GM12878 (cell line): ENCODE data around the gene INHBC. TPM values are rescaled to one million over a fixed set of nuclear protein-coding genes. Genes with fewer than 3 reads are reported as not detected.
A peak's percentile ranks its signal among the peaks of the same experiment; 100 is the strongest.

Experiments
- ATAC-seq: fragments of 200-7000 bp; cut with Tn5 transposase; 3 replicates; pipeline ENCODE4 v1.9.1; 2020; ENCODE audit warnings: mild to moderate bottlenecking, moderate library complexity
- BruUV-seq: library from RNA; stranded (reverse); fragments of 400-500 nt; replicated peaks from 2 replicates; lab custom pipeline; 2021; lab: Mats Ljungman, UMichigan
- CTCF ChIA-PET: fragments of 300-600 bp; sonication (Branson Sonifier 250); formaldehyde crosslinking; extraction: SDS; loops from one replicate; lab custom pipeline; 2021; ENCODE audit warnings: inconsistent platforms; lab: Yijun Ruan, JAX
- POLR2A ChIA-PET: fragments of 350-600 bp; formaldehyde crosslinking; extraction: SDS; loops from one replicate; lab custom pipeline; 2021; ENCODE audit warnings: inconsistent platforms; lab: Charles Lee
- RAD21 ChIA-PET: fragments of 300-600 bp; sonication (Branson Sonifier 250); formaldehyde crosslinking; loops from one replicate; lab custom pipeline; 2023; ENCODE audit warnings: antibody characterized with exemption; ENCODE audit not compliant: unreplicated experiment; lab: Charles Lee
- SMC1A ChIA-PET: fragments of 300-600 bp; sonication (Branson Sonifier 250); formaldehyde crosslinking; loops from one replicate; lab custom pipeline; 2023; ENCODE audit not compliant: unreplicated experiment, uncharacterized antibody; lab: Charles Lee
- DNase-seq: peaks from one replicate; pipeline ENCODE4 v3.0.0-alpha.2; 2011; ENCODE audit warnings: low read depth, low spot score
- FAIRE-seq: peaks from 3 replicates; lab custom pipeline; 2011; peaks lifted over from hg19 to GRCh38; lab: Jason Lieb, UNC
- H2AFZ ChIP-seq: 2 replicates; pipeline ENCODE4 v1.6.0; 2011; ENCODE audit warnings: low read depth, low read length, control low read depth; ENCODE audit not compliant: control insufficient read depth
- H3K27ac ChIP-seq: 2 replicates; pipeline ENCODE4 v1.5.1; 2011; ENCODE audit warnings: control low read depth; ENCODE audit not compliant: control insufficient read depth, insufficient read depth
- H3K27me3 ChIP-seq, 2 experiments: replicated peaks in 1 of 2; 2 replicates each; pipeline versions ENCODE4 v1.6.0 to v1.6.1; 2011; ENCODE audit warnings: low read length in 1 of 2; ENCODE audit not compliant: control insufficient read depth in 2 of 2, insufficient read depth in 2 of 2
- H3K36me3 ChIP-seq, 2 experiments: 2 replicates each; pipeline ENCODE4 v1.5.1; 2011; ENCODE audit warnings: low read length in 1 of 2; ENCODE audit not compliant: control insufficient read depth in 2 of 2, insufficient read depth in 2 of 2
- H3K4me1 ChIP-seq: 2 replicates; pipeline ENCODE4 v1.6.1; 2011; ENCODE audit warnings: mild to moderate bottlenecking, low read length, moderate library complexity, mixed read lengths; ENCODE audit not compliant: control insufficient read depth, insufficient read depth
- H3K4me2 ChIP-seq: 2 replicates; pipeline ENCODE4 v1.6.0; 2011; ENCODE audit warnings: control low read depth; ENCODE audit not compliant: control insufficient read depth, insufficient read depth
- H3K4me3 ChIP-seq: fragments of 200-600 bp; sonication (generic); 2 replicates; pipeline ENCODE4 v1.5.1; 2016
- H3K79me2 ChIP-seq: 2 replicates; pipeline ENCODE4 v1.6.0; 2011; ENCODE audit warnings: low read length; ENCODE audit not compliant: control insufficient read depth, insufficient read depth
- H3K9ac ChIP-seq: 2 replicates; pipeline ENCODE4 v1.8.0; 2011; ENCODE audit warnings: low read length, control low read depth, mixed read lengths; ENCODE audit not compliant: control insufficient read depth, insufficient read depth
- H3K9me3 ChIP-seq: replicated peaks from 3 replicates; pipeline ENCODE4 v1.5.1; 2011; ENCODE audit warnings: mild to moderate bottlenecking, low read length; ENCODE audit not compliant: control insufficient read depth, insufficient read depth
- H4K20me1 ChIP-seq: 2 replicates; pipeline ENCODE4 v1.6.0; 2011; ENCODE audit not compliant: control insufficient read depth, insufficient read depth
- BCL3 ChIP-seq: IDR thresholded peaks from 2 replicates; pipeline ENCODE4 v1.6.1; 2011; ENCODE audit warnings: borderline replicate concordance, low read depth, mild to moderate bottlenecking, moderate library complexity, low read length; ENCODE audit not compliant: insufficient read depth, poor library complexity, severe bottlenecking
- CREM ChIP-seq: IDR thresholded peaks from 2 replicates; pipeline ENCODE4 v1.6.1; 2014; ENCODE audit warnings: antibody characterized with exemption, low read depth
- EED ChIP-seq: sonication (generic); IDR thresholded peaks from 2 replicates; pipeline ENCODE4 v1.6.1; 2016; ENCODE audit warnings: antibody characterized with exemption, low read depth
- PAX5 ChIP-seq: IDR thresholded peaks from 2 replicates; pipeline ENCODE4 v1.6.1; 2011; ENCODE audit warnings: low read depth, low read length, borderline replicate concordance
- POLR2A ChIP-seq: IDR thresholded peaks from 2 replicates; pipeline ENCODE4 v1.6.1; 2011; ENCODE audit warnings: low read depth, mild to moderate bottlenecking, low read length
- STAT1 ChIP-seq: fragments of 450-650 bp; conservative IDR thresholded peaks from 2 replicates; pipeline ENCODE4 v1.6.1; 2014; ENCODE audit warnings: antibody characterized with exemption, mild to moderate bottlenecking
- WGBS: methylation state at CpG from one replicate; pipeline ENCODE4 v1.1.6; 2016; ENCODE audit warnings: low lambda C conversion rate; ENCODE audit not compliant: insufficient replicate concordance, insufficient coverage; ENCODE audit errors: missing lambda C conversion rate; 5-methylcytosine and 5-hydroxymethylcytosine counted together
- in situ Hi-C: fragments of 300-500 bp; cut with MboI; formaldehyde crosslinking; loops from 9 replicates; pipeline ENCODE4 v1.14.3; 2018; ENCODE audit warnings: mixed read lengths
- intact Hi-C: fragments of 100-400 bp; cut with micrococcal nuclease; formaldehyde crosslinking; loops from one replicate; pipeline ENCODE4 v1.14.2; 2022; ENCODE audit not compliant: unreplicated experiment
- polyA plus RNA-seq, 11 experiments: library from polyadenylated mRNA; depleted of rRNA in 4 of 11; unstranded in 6 of 11; stranded (reverse) in 5 of 11; fragments of >200 nt; fragmentation: Nextera tagmentation in 4 of 11; fragmentation: Illumina TruSeq in 1 of 11; extraction: Ambion mirVana in 4 of 11; extraction: Trizol in 1 of 11; gene quantifications; 1 replicate in 1 of 11; 2 replicates in 10 of 11; pipeline versions ENCODE4 v1.2.1 to v1.2.3, GENCODE V29; 2011 to 2016; ENCODE audit warnings: inconsistent platforms in 2 of 11, missing spikeins in 2 of 11, low read depth in 1 of 11
- total RNA-seq, 4 experiments: library from RNA; depleted of rRNA in 3 of 4; stranded (reverse); fragments of >200 nt in 3 of 4; fragmentation: Illumina TruSeq in 1 of 4; extraction: Trizol in 1 of 4; gene quantifications; 2 replicates each; pipeline versions ENCODE4 v1.2.1 to v1.2.3, GENCODE V29; 2013 to 2021

INHBC gene
- total and polyA plus RNA-seq, 10 of the 15 experiments (the other 5 are each of a cell fraction or from before 2014, with no cell fraction given): 0.04 to 0.22 (median 0.13) TPM; not detected in 5

- TF ChIP-seq BCL3 (no peak), PAX5 (no peak), EED (peak; percentile 45; the same call in 1 of the 2 replicates), CREM (0 out of 2 replicates have a peak, but pooled peaks have one; percentile 18), POLR2A (peak; percentile 8; the same call in 1 of the 2 replicates)
- TF ChIP-seq, all 136 proteins: peak for 19
Measured at GRCh38 chr12:57479376-57480115, 45.0 kb downstream of the INHBC start, which contains the start of gene ARHGAP9 (continued).

GRCh38 chr12:57481671-57482070 lies 47.1 kb downstream of the INHBC start:
- H3K4me1 ChIP-seq: peaks cover 30% of the 10 kb centered on the region
- no TSS peak for BruUV-seq

More at GRCh38 chr12:57481671-57482070, 47.1 kb downstream of the INHBC start:
- ChIA-PET POLR2A (interaction anchor here (0.8 kb wide), 1 partner anchor 11 kb away, joined by 6 read pairs; no protein-coding TSS in a partner anchor), RAD21 (no interaction called here), CTCF (interaction anchor here (0.8 to 1.7 kb wide), 2 partner anchors 23 to 138 kb away, joined by 3 to 5 read pairs; no protein-coding TSS in a partner anchor), SMC1A (no interaction called here)
- FAIRE-seq (no peak), ATAC-seq (no peak), DNase-seq (no peak)
- intact Hi-C loops: no loop called here
- in situ Hi-C loops: no loop called here
- no peak overlapping the region for H3K9ac ChIP-seq
- no peak overlapping the region for H3K4me3 ChIP-seq
- no peak for TF ChIP-seq STAT1
- H3K27ac ChIP-seq: no peak overlapping the region
- no peak overlapping the region for H2AFZ ChIP-seq
- no peaks in the 10 kb centered on the region for H3K27me3 ChIP-seq
- H3K36me3 ChIP-seq: no peaks in the 10 kb centered on the region
- no peaks in the 10 kb centered on the region for H4K20me1 ChIP-seq
- 100% methylated on average over 1 of the region's 1 CpG for WGBS
- H3K4me2 ChIP-seq: no peak overlapping the region
- no peaks in the 10 kb centered on the region for H3K9me3 ChIP-seq
- peaks cover 22% of the 10 kb centered on the region for H3K79me2 ChIP-seq
